GM12801 (cell line): ENCODE measurements around the gene TBL3.

Source experiments
- TF ChIP-seq, protein P1 (sequence below): IDR thresholded peaks from one replicate; pipeline ENCODE4 v1.5.1; 2011; ENCODE audit warnings: control low read depth; ENCODE audit not compliant: insufficient read length; ENCODE audit errors: extremely low read depth

TBL3 gene

GRCh38 chr16:1947369-1947670, 24.5 kb upstream of the TBL3 start:
- TF ChIP-seq, protein P1, sequence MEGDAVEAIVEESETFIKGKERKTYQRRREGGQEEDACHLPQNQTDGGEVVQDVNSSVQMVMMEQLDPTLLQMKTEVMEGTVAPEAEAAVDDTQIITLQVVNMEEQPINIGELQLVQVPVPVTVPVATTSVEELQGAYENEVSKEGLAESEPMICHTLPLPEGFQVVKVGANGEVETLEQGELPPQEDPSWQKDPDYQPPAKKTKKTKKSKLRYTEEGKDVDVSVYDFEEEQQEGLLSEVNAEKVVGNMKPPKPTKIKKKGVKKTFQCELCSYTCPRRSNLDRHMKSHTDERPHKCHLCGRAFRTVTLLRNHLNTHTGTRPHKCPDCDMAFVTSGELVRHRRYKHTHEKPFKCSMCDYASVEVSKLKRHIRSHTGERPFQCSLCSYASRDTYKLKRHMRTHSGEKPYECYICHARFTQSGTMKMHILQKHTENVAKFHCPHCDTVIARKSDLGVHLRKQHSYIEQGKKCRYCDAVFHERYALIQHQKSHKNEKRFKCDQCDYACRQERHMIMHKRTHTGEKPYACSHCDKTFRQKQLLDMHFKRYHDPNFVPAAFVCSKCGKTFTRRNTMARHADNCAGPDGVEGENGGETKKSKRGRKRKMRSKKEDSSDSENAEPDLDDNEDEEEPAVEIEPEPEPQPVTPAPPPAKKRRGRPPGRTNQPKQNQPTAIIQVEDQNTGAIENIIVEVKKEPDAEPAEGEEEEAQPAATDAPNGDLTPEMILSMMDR: no peak

DNA sequence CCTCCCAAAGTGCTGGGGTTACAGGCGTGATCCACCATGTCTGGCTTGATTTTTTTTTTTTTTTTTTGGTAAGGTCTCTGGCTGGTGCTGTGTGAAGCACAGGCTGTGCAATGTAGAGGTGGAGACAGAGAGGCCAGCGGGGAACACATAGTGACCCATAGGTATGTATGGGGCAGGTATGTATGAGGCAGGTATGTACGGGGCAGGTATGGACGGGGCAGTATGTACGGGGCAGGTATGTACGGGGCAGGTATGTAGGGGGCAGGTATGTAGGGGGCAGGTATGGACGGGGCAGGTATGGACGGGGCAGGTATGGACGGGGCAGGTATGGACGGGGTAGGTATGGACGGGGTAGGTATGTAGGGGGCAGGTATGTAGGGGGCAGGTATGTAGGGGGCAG, 22.3 kb upstream of the TBL3 start:
- TF ChIP-seq, protein P1: no peak

DNA sequence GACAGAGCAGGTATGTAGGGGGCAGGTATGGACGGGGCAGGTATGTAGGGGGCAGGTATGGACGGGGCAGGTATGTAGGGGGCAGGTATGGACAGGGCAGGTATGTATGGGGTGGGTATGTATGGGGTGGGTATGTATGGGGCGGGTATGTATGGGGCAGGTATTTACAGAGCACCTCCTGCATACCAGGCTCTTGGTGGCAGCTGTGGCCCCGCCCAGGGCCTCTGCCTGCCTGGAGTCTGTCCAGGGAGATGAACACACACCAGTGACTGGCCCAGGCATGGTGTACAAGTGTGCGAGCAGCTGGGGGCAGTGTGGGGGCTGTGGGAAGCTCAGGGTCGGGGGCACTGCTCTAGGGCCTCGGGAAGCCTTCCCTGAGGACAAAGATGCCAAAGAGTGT, 21.8 kb upstream of the TBL3 start:
- TF ChIP-seq, protein P1: no peak

DNA sequence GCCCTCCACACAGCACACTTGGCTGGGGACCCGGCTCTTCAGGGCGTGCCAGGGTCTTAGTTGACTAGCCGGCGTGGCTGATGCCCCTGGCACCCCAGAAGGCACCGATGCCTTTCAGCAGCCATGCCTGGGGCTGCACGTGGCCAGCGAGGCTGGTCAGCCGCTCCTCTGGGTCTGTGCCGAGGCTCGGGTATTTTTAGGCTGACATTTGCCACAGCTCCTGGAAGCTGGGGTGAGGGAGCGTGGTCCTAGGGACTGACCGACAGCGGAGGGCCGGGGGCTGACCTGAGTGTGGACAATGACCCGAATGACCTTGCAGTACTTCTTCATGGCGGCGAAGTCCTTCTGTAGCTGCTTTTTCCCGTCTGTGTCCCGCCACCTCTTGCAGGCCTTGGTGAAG, 21.3 kb upstream of the TBL3 start:
- TF ChIP-seq, protein P1: no peak

DNA sequence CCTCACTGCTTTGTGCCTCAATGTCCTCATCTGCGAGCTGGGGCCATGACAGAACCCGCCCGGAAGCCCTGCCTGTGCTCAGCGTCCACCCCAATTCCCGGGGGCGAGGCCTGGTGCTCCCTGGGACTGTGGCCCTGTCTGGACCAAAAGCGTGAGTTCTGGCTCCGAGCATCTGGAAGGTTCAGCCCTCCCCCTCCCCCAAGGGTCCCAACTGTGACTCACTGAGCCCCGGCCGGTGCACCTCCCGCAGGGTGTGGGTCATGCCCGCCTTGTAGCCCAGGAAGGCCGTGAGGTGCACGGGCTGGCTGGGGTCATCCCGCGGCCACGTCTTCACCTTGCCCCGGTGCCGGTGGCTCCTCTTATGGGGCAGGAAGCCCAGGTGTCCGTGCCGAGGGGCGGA, 18.1 kb upstream of the TBL3 start:
- TF ChIP-seq, protein P1: no peak

GRCh38 chr16:1958715-1959268, 13.1 kb upstream of the TBL3 start:
- TF ChIP-seq, protein P1: no peak

DNA sequence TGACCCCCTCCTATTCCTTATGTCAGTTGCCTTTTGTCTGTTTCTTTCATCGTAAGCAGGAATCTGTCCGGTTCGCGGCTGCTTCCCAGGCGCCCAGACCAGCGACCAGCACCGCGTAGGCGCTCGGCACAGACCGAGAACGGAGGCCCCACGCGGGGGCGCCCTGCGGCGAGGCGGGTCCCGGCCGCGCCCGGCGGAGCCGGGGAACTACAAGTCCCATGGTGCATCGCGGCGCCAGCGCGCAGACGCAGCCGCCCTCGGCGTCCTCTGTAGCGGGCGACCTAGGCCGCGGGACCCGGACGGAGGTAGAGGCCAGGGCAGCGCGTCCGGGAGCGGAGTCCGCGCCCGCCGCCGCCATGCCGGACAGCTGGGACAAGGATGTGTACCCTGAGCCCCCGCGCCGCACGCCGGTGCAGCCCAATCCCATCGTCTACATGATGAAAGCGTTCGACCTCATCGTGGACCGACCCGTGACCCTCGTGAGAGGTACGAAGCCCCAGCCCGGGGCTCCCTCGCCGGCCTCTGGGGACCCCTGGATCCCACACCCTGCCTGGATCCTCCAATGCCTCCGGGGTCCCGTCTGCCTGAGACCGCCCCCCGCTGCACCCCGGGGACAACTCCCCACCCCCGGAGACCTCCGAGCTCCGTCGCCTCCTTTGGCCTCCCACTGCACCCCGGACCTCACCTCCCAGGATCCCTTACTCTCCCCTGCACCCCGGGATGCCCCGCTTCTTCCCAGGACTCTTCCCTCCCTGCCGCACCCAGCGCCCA, 12.4 kb upstream of the TBL3 start, which contains the start of gene NDUFB10:
Gene NDUFB10 (plus strand): TSS at position 270 of the 771 bp plus-strand sequence. CDS start 87 bp downstream, at position 357.
- TF ChIP-seq, protein P1: no peak
